ENCODE measurements around the gene MAU2. TPM values are rescaled to one million over a fixed set of nuclear protein-coding genes. Genes with fewer than 3 reads are reported as not detected.

MAU2 gene
- total and polyA plus RNA-seq, 10 of the 15 experiments (the other 5 are each of a cell fraction or from before 2014, with no cell fraction given), result 1.8 to 47.2 (median 22.1) TPM

GRCh38 chr19:19371059-19371458 lies 50.4 kb downstream of the MAU2 start:
- Histone ChIP-seq H3K27me3 (replicated peaks in 1 of 2; ENCODE audit: control insufficient read depth in 2 of 2, insufficient read depth in 2 of 2, low read length in 1 of 2) (no peaks in the 10 kb centered on the region), H3K36me3 (ENCODE audit: control insufficient read depth in 2 of 2, insufficient read depth in 2 of 2, low read length in 1 of 2) (no peaks in the 10 kb centered on the region), H3K4me3 (no peak overlapping the region), H3K4me1 (ENCODE audit: control insufficient read depth, insufficient read depth, low read length) (peaks cover 8% of the 10 kb centered on the region), H3K9ac (ENCODE audit: control insufficient read depth, insufficient read depth, low read length) (no peak overlapping the region), H3K9me3 (replicated peaks; ENCODE audit: control insufficient read depth, insufficient read depth, low read length) (no peaks in the 10 kb centered on the region), H3K79me2 (ENCODE audit: control insufficient read depth, insufficient read depth, low read length) (no peaks in the 10 kb centered on the region), H3K4me2 (ENCODE audit: control insufficient read depth, insufficient read depth) (no peak overlapping the region), H4K20me1 (ENCODE audit: control insufficient read depth, insufficient read depth) (no peaks in the 10 kb centered on the region), H3K27ac (ENCODE audit: control insufficient read depth, insufficient read depth) (no peak overlapping the region), H2AFZ (ENCODE audit: control insufficient read depth, low read depth, low read length) (no peak overlapping the region)
- 82% methylated on average over 7 of the region's 8 CpGs for WGBS (ENCODE audit: insufficient coverage, insufficient replicate concordance, low lambda C conversion rate, missing lambda C conversion rate)
- intact Hi-C loops (cut with micrococcal nuclease; ENCODE audit: unreplicated experiment), result no loop called here
- no peak for DNase-seq (ENCODE audit: low read depth, low spot score)
- CTCF ChIA-PET, result interaction anchor here (0.7 to 10.8 kb wide), 2 partner anchors 118 kb away, joined by 4 to 223 read pairs; no protein-coding TSS in a partner anchor
- POLR2A ChIA-PET, result interaction anchor here (0.7 kb wide), 1 partner anchor 151 kb away, joined by 3 read pairs; no protein-coding TSS in a partner anchor
- no TSS peak for BruUV-seq (replicated peaks)
- ATAC-seq, result no peak
- in situ Hi-C loops (cut with MboI), result no loop called here
- no peak for FAIRE-seq
- RAD21 ChIA-PET (ENCODE audit: unreplicated experiment), result interaction anchor here (1.1 kb wide), 1 partner anchor 120 kb away, joined by 3 read pairs; no protein-coding TSS in a partner anchor
- TF ChIP-seq MAX (IDR thresholded peaks at IDR 0.05; ENCODE audit: low read depth, low read length) (no peak), BACH1 (IDR thresholded peaks at IDR 0.05; ENCODE audit: borderline replicate concordance) (no peak), MYB (IDR thresholded peaks at IDR 0.05; ENCODE audit: borderline replicate concordance, low read depth, low read length) (no peak), IRF3 (IDR thresholded peaks at IDR 0.05) (no peak), RCOR1 (conservative IDR thresholded peaks at IDR 0.05; ENCODE audit: low read depth, low read length) (no peak), FOS (IDR thresholded peaks at IDR 0.05; ENCODE audit: borderline replicate concordance, extremely low read depth, insufficient read length) (no peak), TCF12 (IDR thresholded peaks at IDR 0.05; ENCODE audit: low read depth, low read length) (no peak), NRF1 (conservative IDR thresholded peaks at IDR 0.05; ENCODE audit: low read depth, low read length) (no peak), RUNX3 (IDR thresholded peaks at IDR 0.05; ENCODE audit: low read length) (no peak), NFIC (IDR thresholded peaks at IDR 0.05; ENCODE audit: low read depth, low read length) (no peak)
- SMC1A ChIA-PET (ENCODE audit: uncharacterized antibody, unreplicated experiment), result no interaction called here
